ENCODE results near the gene ZNF710.

ZNF710 gene

DNA sequence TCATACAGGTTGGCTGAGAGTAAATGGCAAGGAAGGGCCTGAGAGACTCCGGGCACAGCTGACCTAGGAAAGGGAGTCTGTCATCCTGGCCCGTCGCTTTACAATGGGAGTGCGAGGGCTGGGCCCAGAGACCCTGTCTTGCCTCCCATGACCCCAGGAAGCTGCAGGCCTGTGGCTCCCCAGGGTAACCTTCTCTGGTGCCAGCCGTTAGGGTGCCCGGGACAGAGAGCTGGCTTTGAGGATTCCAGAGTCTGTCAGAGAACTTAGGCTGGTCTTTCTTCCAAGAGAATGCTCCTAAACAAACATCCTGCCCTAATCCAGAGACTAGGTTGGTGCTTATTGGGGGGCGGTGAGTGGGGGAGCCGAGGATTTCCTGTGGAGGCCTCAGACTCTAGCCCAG is 18.5 kb downstream of the ZNF710 start:
- Mint-ChIP-seq H3K27ac (no peak overlapping the region), H3K36me3 (ENCODE audit: low read depth) (no peaks in the 10 kb centered on the region), H3K27me3 (no peaks in the 10 kb centered on the region), H3K4me3 (no peak overlapping the region), H3K4me1 (ENCODE audit: low read depth) (peaks cover 37% of the 10 kb centered on the region), H3K9me3 (no peaks in the 10 kb centered on the region)
- peak; percentile 22 for DNase-seq

GRCh38 chr15:90020021-90020735 is 19.1 kb downstream of the ZNF710 start:
- Mint-ChIP-seq H3K36me3 (ENCODE audit: low read depth) (no peaks in the 10 kb centered on the region), H3K9me3 (no peaks in the 10 kb centered on the region), H3K4me3 (no peak overlapping the region), H3K27me3 (no peaks in the 10 kb centered on the region), H3K27ac (no peak overlapping the region), H3K4me1 (ENCODE audit: low read depth) (peaks cover 38% of the 10 kb centered on the region)
- peak; percentile 13 for DNase-seq

DNA sequence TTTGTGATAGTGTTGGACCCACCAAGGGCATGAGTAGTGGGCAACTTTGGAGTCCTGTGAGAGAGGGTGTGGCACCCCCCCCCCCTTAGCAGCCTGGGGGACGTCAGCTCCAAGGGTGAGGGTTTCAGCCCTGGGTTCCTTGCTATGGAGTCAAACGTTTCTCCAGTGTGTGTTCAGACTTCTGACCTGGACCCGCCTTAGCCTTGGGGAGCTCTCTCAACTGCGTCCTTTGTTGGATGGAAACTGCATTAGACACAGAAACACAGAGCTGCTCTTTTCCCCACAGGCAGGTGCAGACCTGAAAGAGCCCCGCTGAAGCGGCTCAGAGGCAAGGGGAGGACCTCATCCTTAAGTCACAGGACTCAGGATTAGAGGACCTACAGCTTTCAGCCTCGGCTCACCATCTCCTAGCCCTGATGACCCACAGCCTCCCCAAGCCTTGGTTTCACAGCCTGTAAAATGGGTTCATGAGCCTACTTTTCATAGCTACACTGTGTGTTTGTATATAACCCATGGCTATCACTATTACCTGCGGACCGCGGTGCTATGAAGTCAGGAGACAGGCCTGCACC is 19.9 kb downstream of the ZNF710 start:
- peak overlapping the region; percentile 1 for H3K27ac Mint-ChIP-seq
- H3K36me3 Mint-ChIP-seq (ENCODE audit: low read depth): no peaks in the 10 kb centered on the region
- peak; percentile 16 for DNase-seq
- H3K4me3 Mint-ChIP-seq: no peak overlapping the region
- H3K4me1 Mint-ChIP-seq (ENCODE audit: low read depth): peaks cover 34% of the 10 kb centered on the region
- H3K9me3 Mint-ChIP-seq: no peaks in the 10 kb centered on the region
- no peaks in the 10 kb centered on the region for H3K27me3 Mint-ChIP-seq

- peaks cover 26% of the 10 kb centered on the region for H3K4me1 Mint-ChIP-seq (ENCODE audit: low read depth)
- H3K27ac Mint-ChIP-seq: no peak overlapping the region
- H3K36me3 Mint-ChIP-seq (ENCODE audit: low read depth): no peaks in the 10 kb centered on the region
- H3K27me3 Mint-ChIP-seq: no peaks in the 10 kb centered on the region
- DNase-seq: peak; percentile 7
- no peak overlapping the region for H3K4me3 Mint-ChIP-seq
- no peaks in the 10 kb centered on the region for H3K9me3 Mint-ChIP-seq
Observed at GRCh38 chr15:90022345-90022744, 21.2 kb downstream of the ZNF710 start.

- no peak for DNase-seq
- no peak overlapping the region for H3K27ac Mint-ChIP-seq
- peaks cover 3% of the 10 kb centered on the region for H3K36me3 Mint-ChIP-seq (ENCODE audit: low read depth)
- H3K4me3 Mint-ChIP-seq: no peak overlapping the region
- H3K9me3 Mint-ChIP-seq: no peaks in the 10 kb centered on the region
- peaks cover 20% of the 10 kb centered on the region for H3K4me1 Mint-ChIP-seq (ENCODE audit: low read depth)
- H3K27me3 Mint-ChIP-seq: no peaks in the 10 kb centered on the region
Observed at GRCh38 chr15:90022905-90023700, 22.0 kb downstream of the ZNF710 start.

DNA sequence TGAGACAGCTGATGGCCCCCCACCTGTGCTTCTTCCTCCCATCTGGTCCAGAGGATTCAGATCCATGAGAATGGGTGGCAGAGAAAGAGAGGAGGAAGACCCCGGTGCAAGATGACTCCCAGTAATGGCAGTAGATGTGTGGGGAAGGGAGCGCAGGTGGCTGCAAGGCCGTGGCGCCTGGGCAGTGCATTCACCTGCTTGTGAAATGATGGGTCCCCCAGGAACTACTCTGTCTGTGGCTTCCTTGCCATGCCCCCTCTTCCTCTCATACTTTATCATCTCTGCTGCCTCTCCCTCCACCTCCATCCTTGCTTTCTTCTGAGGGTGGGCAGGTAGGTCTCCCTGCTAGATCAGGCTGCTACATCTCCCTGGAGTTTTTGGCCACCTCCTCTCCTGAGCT is 23.3 kb downstream of the ZNF710 start:
- Mint-ChIP-seq H3K4me1 (ENCODE audit: low read depth) (peaks cover 12% of the 10 kb centered on the region), H3K27ac (no peak overlapping the region), H3K36me3 (ENCODE audit: low read depth) (peaks cover 4% of the 10 kb centered on the region), H3K4me3 (no peak overlapping the region), H3K27me3 (no peaks in the 10 kb centered on the region), H3K9me3 (no peaks in the 10 kb centered on the region)
- no peak for DNase-seq

GRCh38 chr15:90025489-90026033 is 24.4 kb downstream of the ZNF710 start:
- no peak for DNase-seq
- Mint-ChIP-seq H3K27me3 (no peaks in the 10 kb centered on the region), H3K27ac (no peak overlapping the region), H3K4me3 (no peak overlapping the region), H3K9me3 (no peaks in the 10 kb centered on the region), H3K4me1 (ENCODE audit: low read depth) (peaks cover 16% of the 10 kb centered on the region), H3K36me3 (ENCODE audit: low read depth) (peaks cover 4% of the 10 kb centered on the region)

GRCh38 chr15:90028376-90028944 is 27.3 kb downstream of the ZNF710 start:
- peaks cover 4% of the 10 kb centered on the region for H3K36me3 Mint-ChIP-seq (ENCODE audit: low read depth)
- H3K4me3 Mint-ChIP-seq: no peak overlapping the region
- H3K27ac Mint-ChIP-seq: no peak overlapping the region
- H3K27me3 Mint-ChIP-seq: no peaks in the 10 kb centered on the region
- no peak for DNase-seq
- peaks cover 27% of the 10 kb centered on the region for H3K4me1 Mint-ChIP-seq (ENCODE audit: low read depth)
- H3K9me3 Mint-ChIP-seq: no peaks in the 10 kb centered on the region

GRCh38 chr15:90029024-90029423 is 27.9 kb downstream of the ZNF710 start:
- no peak overlapping the region for H3K4me3 Mint-ChIP-seq
- DNase-seq: no peak
- peaks cover 4% of the 10 kb centered on the region for H3K36me3 Mint-ChIP-seq (ENCODE audit: low read depth)
- H3K4me1 Mint-ChIP-seq (ENCODE audit: low read depth): peaks cover 33% of the 10 kb centered on the region
- H3K27ac Mint-ChIP-seq: no peak overlapping the region
- H3K9me3 Mint-ChIP-seq: no peaks in the 10 kb centered on the region
- no peaks in the 10 kb centered on the region for H3K27me3 Mint-ChIP-seq

- peaks cover 42% of the 10 kb centered on the region for H3K4me1 Mint-ChIP-seq (ENCODE audit: low read depth)
- H3K9me3 Mint-ChIP-seq: no peaks in the 10 kb centered on the region
- H3K27me3 Mint-ChIP-seq: no peaks in the 10 kb centered on the region
- DNase-seq: no peak
- peaks cover 4% of the 10 kb centered on the region for H3K36me3 Mint-ChIP-seq (ENCODE audit: low read depth)
- H3K27ac Mint-ChIP-seq: no peak overlapping the region
- no peak overlapping the region for H3K4me3 Mint-ChIP-seq
Observed at GRCh38 chr15:90030376-90030775, 29.3 kb downstream of the ZNF710 start.

DNA sequence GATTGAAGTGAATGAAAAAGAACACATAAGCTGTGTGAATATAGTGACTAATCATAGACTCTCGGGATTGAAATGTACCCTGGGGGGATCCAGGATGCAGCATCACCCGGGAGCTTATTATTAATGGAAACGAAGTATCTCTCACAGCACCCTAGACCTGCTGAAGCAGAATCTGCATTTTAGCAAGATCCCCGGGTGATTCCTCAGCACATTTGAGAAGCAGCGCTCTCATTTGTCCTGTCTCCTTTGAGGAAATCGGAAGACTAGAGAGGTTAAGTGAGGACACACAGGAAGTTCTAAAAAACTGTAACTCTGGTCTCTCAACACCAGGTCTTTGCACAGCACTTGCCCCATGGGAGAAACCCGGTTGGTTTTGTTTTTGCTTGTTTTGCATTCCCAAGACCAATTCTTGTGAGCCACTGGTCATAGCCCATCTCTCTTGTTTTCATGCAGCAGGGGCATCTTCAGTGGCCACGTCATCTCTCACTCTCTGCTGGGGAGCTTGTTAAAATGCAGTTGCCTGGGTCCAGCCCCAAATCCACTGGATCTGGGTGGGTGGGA is 30.2 kb downstream of the ZNF710 start:
- peaks cover 51% of the 10 kb centered on the region for H3K4me1 Mint-ChIP-seq (ENCODE audit: low read depth)
- H3K36me3 Mint-ChIP-seq (ENCODE audit: low read depth): peaks cover 4% of the 10 kb centered on the region
- H3K9me3 Mint-ChIP-seq: no peaks in the 10 kb centered on the region
- no peak for DNase-seq
- H3K4me3 Mint-ChIP-seq: peak overlapping the region; percentile 41
- H3K27ac Mint-ChIP-seq: peak overlapping the region; percentile 83
- no peaks in the 10 kb centered on the region for H3K27me3 Mint-ChIP-seq

- Mint-ChIP-seq H3K4me3 (no peak overlapping the region), H3K36me3 (ENCODE audit: low read depth) (peaks cover 4% of the 10 kb centered on the region), H3K27me3 (no peaks in the 10 kb centered on the region), H3K27ac (peak overlapping the region; percentile 81), H3K9me3 (no peaks in the 10 kb centered on the region), H3K4me1 (ENCODE audit: low read depth) (peaks cover 68% of the 10 kb centered on the region)
- DNase-seq: no peak
Observed at GRCh38 chr15:90033006-90033405, 31.9 kb downstream of the ZNF710 start.

DNA sequence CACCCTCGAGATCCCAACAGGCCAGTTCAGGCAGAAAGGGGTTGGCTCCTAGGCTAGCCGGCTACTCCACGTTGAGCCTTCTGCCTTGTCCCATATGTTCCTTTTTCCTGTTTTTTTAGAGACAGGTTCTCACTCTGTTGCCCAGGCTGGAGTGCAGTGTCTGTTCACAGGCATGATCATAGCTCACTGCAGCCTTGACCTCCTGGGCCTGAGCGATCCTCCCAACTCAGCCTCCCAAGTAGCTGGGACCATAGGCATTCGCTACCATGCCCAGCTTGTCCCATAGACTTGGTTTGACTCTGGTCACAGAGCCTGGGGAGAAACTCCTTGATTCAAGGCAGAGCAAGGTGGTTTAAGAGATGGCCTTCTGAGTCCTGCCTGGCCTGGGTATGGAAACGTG is 32.3 kb downstream of the ZNF710 start:
- H3K4me1 Mint-ChIP-seq (ENCODE audit: low read depth): peaks cover 73% of the 10 kb centered on the region
- H3K4me3 Mint-ChIP-seq: no peak overlapping the region
- peaks cover 2% of the 10 kb centered on the region for H3K36me3 Mint-ChIP-seq (ENCODE audit: low read depth)

GRCh38 chr15:90035095-90035839 is 34.1 kb downstream of the ZNF710 start:
- DNase-seq: no peak
- H3K27ac Mint-ChIP-seq: peak overlapping the region; percentile 81
- no peak overlapping the region for H3K4me3 Mint-ChIP-seq
- H3K27me3 Mint-ChIP-seq: no peaks in the 10 kb centered on the region
- no peaks in the 10 kb centered on the region for H3K9me3 Mint-ChIP-seq
- peaks cover 2% of the 10 kb centered on the region for H3K36me3 Mint-ChIP-seq (ENCODE audit: low read depth)
- peaks cover 88% of the 10 kb centered on the region for H3K4me1 Mint-ChIP-seq (ENCODE audit: low read depth)

More for the DNA sequence above, 32.3 kb downstream of the ZNF710 start:
- no peaks in the 10 kb centered on the region for H3K9me3 Mint-ChIP-seq
- H3K27me3 Mint-ChIP-seq: no peaks in the 10 kb centered on the region
- H3K27ac Mint-ChIP-seq: peak overlapping the region; percentile 81
- DNase-seq: no peak

Data from activated T-cell treated with anti-CD3 and anti-CD28 coated beads, Interleukin-2, amount 50 U/mL, for 24 hours (primary cell).